Measurements from ENCODE around the gene CDH23.

The CDH23 gene

GRCh38 chr10:71444284-71445054 is 47.7 kb downstream of the CDH23 start:
- H3K9me3 ChIP-seq: no peaks in the 10 kb centered on the region
- H3K4me3 ChIP-seq: no peak overlapping the region
- intact Hi-C loops (cut with DNase I; ENCODE audit: low total_unique reads): no loop called here
- TF ChIP-seq, protein P1, sequence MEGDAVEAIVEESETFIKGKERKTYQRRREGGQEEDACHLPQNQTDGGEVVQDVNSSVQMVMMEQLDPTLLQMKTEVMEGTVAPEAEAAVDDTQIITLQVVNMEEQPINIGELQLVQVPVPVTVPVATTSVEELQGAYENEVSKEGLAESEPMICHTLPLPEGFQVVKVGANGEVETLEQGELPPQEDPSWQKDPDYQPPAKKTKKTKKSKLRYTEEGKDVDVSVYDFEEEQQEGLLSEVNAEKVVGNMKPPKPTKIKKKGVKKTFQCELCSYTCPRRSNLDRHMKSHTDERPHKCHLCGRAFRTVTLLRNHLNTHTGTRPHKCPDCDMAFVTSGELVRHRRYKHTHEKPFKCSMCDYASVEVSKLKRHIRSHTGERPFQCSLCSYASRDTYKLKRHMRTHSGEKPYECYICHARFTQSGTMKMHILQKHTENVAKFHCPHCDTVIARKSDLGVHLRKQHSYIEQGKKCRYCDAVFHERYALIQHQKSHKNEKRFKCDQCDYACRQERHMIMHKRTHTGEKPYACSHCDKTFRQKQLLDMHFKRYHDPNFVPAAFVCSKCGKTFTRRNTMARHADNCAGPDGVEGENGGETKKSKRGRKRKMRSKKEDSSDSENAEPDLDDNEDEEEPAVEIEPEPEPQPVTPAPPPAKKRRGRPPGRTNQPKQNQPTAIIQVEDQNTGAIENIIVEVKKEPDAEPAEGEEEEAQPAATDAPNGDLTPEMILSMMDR (IDR thresholded peaks at IDR 0.05): no peak
- H3K27me3 ChIP-seq: peaks cover 0 to 5% of the 10 kb centered on the region in 2 donors
- DNase-seq: no peak
- no peak overlapping the region for H3K27ac ChIP-seq
- no peaks in the 10 kb centered on the region for H3K36me3 ChIP-seq
- no peaks in the 10 kb centered on the region for H3K4me1 ChIP-seq

GRCh38 chr10:71447676-71448075 is 51.0 kb downstream of the CDH23 start:
- H3K27ac ChIP-seq: no peak overlapping the region
- H3K4me1 ChIP-seq: no peaks in the 10 kb centered on the region
- H3K36me3 ChIP-seq: no peaks in the 10 kb centered on the region
- DNase-seq: no peak
- H3K27me3 ChIP-seq: peaks cover 0 to 7% of the 10 kb centered on the region in 2 donors
- TF ChIP-seq, protein P1 (IDR thresholded peaks at IDR 0.05): no peak
- H3K9me3 ChIP-seq: no peaks in the 10 kb centered on the region
- intact Hi-C loops (cut with DNase I; ENCODE audit: low total_unique reads): no loop called here
- H3K4me3 ChIP-seq: no peak overlapping the region

GRCh38 chr10:71448146-71448545 is 51.4 kb downstream of the CDH23 start:
- Histone ChIP-seq H3K4me1 (no peaks in the 10 kb centered on the region), H3K36me3 (no peaks in the 10 kb centered on the region), H3K27ac (no peak overlapping the region), H3K9me3 (no peaks in the 10 kb centered on the region), H3K27me3 (peaks cover 0 to 7% of the 10 kb centered on the region in 2 donors), H3K4me3 (no peak overlapping the region)
- DNase-seq: no peak
- TF ChIP-seq, protein P1 (IDR thresholded peaks at IDR 0.05): no peak
- intact Hi-C loops (cut with DNase I; ENCODE audit: low total_unique reads): no loop called here

DNA sequence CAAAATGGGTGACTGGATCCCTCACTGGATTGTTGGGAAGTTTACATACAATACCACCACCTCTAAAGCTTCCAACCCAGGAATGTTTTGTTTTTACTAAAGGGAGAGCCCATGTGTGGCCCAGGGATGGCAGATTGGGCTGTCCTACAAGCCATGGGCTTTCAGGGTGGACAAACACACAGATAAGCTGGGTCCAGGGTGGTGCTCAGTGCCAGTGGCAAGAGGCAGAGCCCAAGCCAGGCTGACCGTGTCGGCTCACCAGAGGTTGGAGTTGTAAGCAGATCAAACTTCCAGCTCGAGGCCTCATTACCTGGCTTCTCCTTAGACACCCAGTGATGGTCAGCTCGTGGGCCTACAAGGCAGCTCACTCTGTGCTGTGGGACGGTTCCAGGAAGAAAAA is 52.3 kb downstream of the CDH23 start:
- no peaks in the 10 kb centered on the region for H3K9me3 ChIP-seq
- no peaks in the 10 kb centered on the region for H3K4me1 ChIP-seq
- intact Hi-C loops (cut with DNase I; ENCODE audit: low total_unique reads): no loop called here
- H3K36me3 ChIP-seq: no peaks in the 10 kb centered on the region
- H3K27ac ChIP-seq: no peak overlapping the region
- TF ChIP-seq, protein P1 (IDR thresholded peaks at IDR 0.05): no peak
- H3K4me3 ChIP-seq: no peak overlapping the region
- DNase-seq: no peak
- H3K27me3 ChIP-seq: peaks cover 0 to 7% of the 10 kb centered on the region in 2 donors

- no peak overlapping the region for H3K27ac ChIP-seq
- H3K9me3 ChIP-seq: no peaks in the 10 kb centered on the region
- peaks cover 0 to 10% of the 10 kb centered on the region in 2 donors for H3K27me3 ChIP-seq
- DNase-seq: no peak
- H3K36me3 ChIP-seq: no peaks in the 10 kb centered on the region
- H3K4me3 ChIP-seq: no peak overlapping the region
- TF ChIP-seq, protein P1 (IDR thresholded peaks at IDR 0.05): no peak
- intact Hi-C loops (cut with DNase I; ENCODE audit: low total_unique reads): no loop called here
- H3K4me1 ChIP-seq: no peaks in the 10 kb centered on the region
These were observed 55.0 kb downstream of the CDH23 start for GRCh38 chr10:71451754-71452153.
